GM12878 (cell line): ENCODE data around the gene NRG4.

ENCODE experiments used
- BCLAF1 ChIP-seq: fragments of 450-650 bp; IDR thresholded peaks from 2 replicates; pipeline ENCODE4 v1.6.1; 2017; ENCODE audit warnings: antibody characterized with exemption, mild to moderate bottlenecking, moderate library complexity
- CTCF ChIP-seq, 3 experiments: IDR thresholded peaks in 2 of 3; conservative IDR thresholded peaks in 1 of 3; 2 replicates each; pipeline ENCODE4 v1.5.1; 2011; ENCODE audit warnings: low read depth in 3 of 3, low read length in 3 of 3, mild to moderate bottlenecking in 3 of 3, control low read depth in 2 of 3, moderate library complexity in 2 of 3, inconsistent platforms in 1 of 3, mixed read lengths in 1 of 3; ENCODE audit not compliant: control insufficient read depth in 2 of 3, insufficient read depth in 1 of 3; ENCODE audit errors: extremely low read depth in 1 of 3
- NRF1 ChIP-seq: conservative IDR thresholded peaks from 2 replicates; pipeline ENCODE4 v1.6.1; 2011; ENCODE audit warnings: mild to moderate bottlenecking, low read depth, low read length, improper control_type of control experiment
- POU2F2 ChIP-seq: IDR thresholded peaks from 3 replicates; pipeline ENCODE4 v1.6.1; 2011; ENCODE audit warnings: low read depth, mild to moderate bottlenecking, low read length, borderline replicate concordance
- SRF ChIP-seq, 2 experiments: IDR thresholded peaks; 2 replicates each; pipeline ENCODE4 v1.6.1; 2011; ENCODE audit warnings: low read depth in 2 of 2, low read length in 2 of 2, mild to moderate bottlenecking in 1 of 2, moderate library complexity in 1 of 2
- SUPT20H ChIP-seq: IDR thresholded peaks from 2 replicates; pipeline ENCODE4 v1.6.1; 2011; ENCODE audit warnings: low read depth, mild to moderate bottlenecking, low read length, moderate library complexity, borderline replicate concordance; ENCODE audit not compliant: control insufficient read depth
- ZBTB11 ChIP-seq: fragments of 450-650 bp; formaldehyde crosslinking; IDR thresholded peaks from 2 replicates; pipeline ENCODE4 v1.5.0; 2022; ENCODE audit warnings: mild to moderate bottlenecking, missing genetic modification characterization
- ZSCAN29 ChIP-seq: fragments of 450-650 bp; IDR thresholded peaks from 2 replicates; pipeline ENCODE4 v1.6.1; 2017; ENCODE audit warnings: mild to moderate bottlenecking, moderate library complexity
- ZZZ3 ChIP-seq: IDR thresholded peaks from 2 replicates; pipeline ENCODE4 v1.6.1; 2011; ENCODE audit warnings: low read depth; ENCODE audit not compliant: control insufficient read depth, insufficient read length

GRCh38 chr15:76035593-76035992 lies 23.4 kb upstream of the NRG4 start:
- TF ChIP-seq SRF (IDR thresholded peaks at IDR 0.05; ENCODE audit: low read depth in 2 of 2, low read length in 2 of 2) (no peak), ZZZ3 (no peak), ZSCAN29 (no peak), CTCF (IDR thresholded peaks at IDR 0.05 in 2 of 3, conservative IDR thresholded peaks at IDR 0.05 in 1 of 3; ENCODE audit: control insufficient read depth in 2 of 3, extremely low read depth in 1 of 3, insufficient read depth in 1 of 3, low read depth in 3 of 3, low read length in 3 of 3) (no peak), SUPT20H (no peak), POU2F2 (no peak), NRF1 (no peak), BCLAF1 (no peak), ZBTB11 (CRISPR knock-in tag) (no peak)
